Measurements from ENCODE around the gene PUSL1. TPM values are rescaled to one million over a fixed set of nuclear protein-coding genes. Genes with fewer than 3 reads are reported as not detected.

The PUSL1 gene
- total RNA-seq, 1 experiment from 2014 or later: 132 TPM

GRCh38 chr1:1281533-1282321, 26.7 kb upstream of the PUSL1 start:
- no TSS peak for BruUV-seq (replicated peaks)
- no peaks in the 10 kb centered on the region for H4K20me1 ChIP-seq (ENCODE audit: low read length)
- ATAC-seq (peak; percentile 81), DNase-seq (peak; percentile 97)
- no peaks in the 10 kb centered on the region for H3K9me3 ChIP-seq (ENCODE audit: low read length)
- no peaks in the 10 kb centered on the region for H3K9me2 ChIP-seq (replicated peaks; ENCODE audit: low read length)
- H3K36me3 ChIP-seq (ENCODE audit: low read depth, low read length): no peaks in the 10 kb centered on the region
- peak overlapping the region; percentile 82 for H3K27ac ChIP-seq (ENCODE audit: low read length)
- H3F3A ChIP-seq (ENCODE audit: low read length, unreplicated experiment): no peaks in the 10 kb centered on the region
- H3K4me2 ChIP-seq (ENCODE audit: low read length): peak overlapping the region; percentile 55
- H3K79me2 ChIP-seq (ENCODE audit: low read length): no peaks in the 10 kb centered on the region
- H2AFZ ChIP-seq (ENCODE audit: low read length): peak overlapping the region; percentile 31
- H3K27me3 ChIP-seq (ENCODE audit: low read length): no peaks in the 10 kb centered on the region
- TF ChIP-seq, protein P1, sequence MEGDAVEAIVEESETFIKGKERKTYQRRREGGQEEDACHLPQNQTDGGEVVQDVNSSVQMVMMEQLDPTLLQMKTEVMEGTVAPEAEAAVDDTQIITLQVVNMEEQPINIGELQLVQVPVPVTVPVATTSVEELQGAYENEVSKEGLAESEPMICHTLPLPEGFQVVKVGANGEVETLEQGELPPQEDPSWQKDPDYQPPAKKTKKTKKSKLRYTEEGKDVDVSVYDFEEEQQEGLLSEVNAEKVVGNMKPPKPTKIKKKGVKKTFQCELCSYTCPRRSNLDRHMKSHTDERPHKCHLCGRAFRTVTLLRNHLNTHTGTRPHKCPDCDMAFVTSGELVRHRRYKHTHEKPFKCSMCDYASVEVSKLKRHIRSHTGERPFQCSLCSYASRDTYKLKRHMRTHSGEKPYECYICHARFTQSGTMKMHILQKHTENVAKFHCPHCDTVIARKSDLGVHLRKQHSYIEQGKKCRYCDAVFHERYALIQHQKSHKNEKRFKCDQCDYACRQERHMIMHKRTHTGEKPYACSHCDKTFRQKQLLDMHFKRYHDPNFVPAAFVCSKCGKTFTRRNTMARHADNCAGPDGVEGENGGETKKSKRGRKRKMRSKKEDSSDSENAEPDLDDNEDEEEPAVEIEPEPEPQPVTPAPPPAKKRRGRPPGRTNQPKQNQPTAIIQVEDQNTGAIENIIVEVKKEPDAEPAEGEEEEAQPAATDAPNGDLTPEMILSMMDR (conservative IDR thresholded peaks at IDR 0.05; ENCODE audit: low read depth, low read length): no peak
- TF ChIP-seq EZH2phosphoT487 (IDR thresholded peaks at IDR 0.05; ENCODE audit: borderline replicate concordance, low read length): no peak
- TF ChIP-seq EZH2 (IDR thresholded peaks at IDR 0.05; ENCODE audit: low read length, unreplicated experiment): no peak
- intact Hi-C loops (cut with micrococcal nuclease): no loop called here
- peaks cover 24% of the 10 kb centered on the region for H3K4me1 ChIP-seq (ENCODE audit: insufficient read depth, low read length)
- H3K4me3 ChIP-seq (ENCODE audit: low read length): peak overlapping the region; percentile 4; the same call in 1 of the 2 replicates
- ChIA-PET POLR2A (ENCODE audit: unreplicated experiment) (interaction anchor here (0.6 to 0.7 kb wide), 2 partner anchors 124 to 268 kb away, joined by 3 read pairs; no protein-coding TSS in a partner anchor), CTCF (interaction anchor here (0.6 to 2.3 kb wide), 2 partner anchors 10 to 40 kb away, joined by 3 to 23 read pairs; no protein-coding TSS in a partner anchor)
- peak overlapping the region; percentile 63 for H3K9ac ChIP-seq (ENCODE audit: low read length)

DNA sequence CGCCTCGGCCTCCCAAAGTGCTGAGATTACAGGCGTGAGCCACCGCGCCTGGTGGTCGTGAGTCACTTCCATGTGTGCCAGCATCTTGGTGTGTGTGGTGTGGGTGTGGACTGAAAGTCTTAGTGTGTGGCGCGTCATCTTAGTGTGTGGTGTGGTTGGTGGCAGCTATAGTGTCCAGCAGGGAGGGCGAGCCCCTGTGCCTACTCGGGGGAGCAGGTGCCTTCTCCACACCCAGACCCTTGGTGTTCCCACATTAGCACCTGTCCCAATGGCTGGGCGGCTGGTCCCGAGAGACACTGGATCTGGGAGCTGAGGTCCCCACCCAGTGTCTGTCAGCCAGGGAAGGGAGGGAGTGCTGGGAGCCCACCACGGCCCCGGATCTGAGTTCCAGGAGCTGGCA, 25.4 kb upstream of the PUSL1 start:
- Histone ChIP-seq H4K20me1 (ENCODE audit: low read length) (no peaks in the 10 kb centered on the region), H3K4me1 (ENCODE audit: insufficient read depth, low read length) (peaks cover 24% of the 10 kb centered on the region), H3K79me2 (ENCODE audit: low read length) (no peaks in the 10 kb centered on the region), H3F3A (ENCODE audit: low read length, unreplicated experiment) (no peaks in the 10 kb centered on the region), H3K36me3 (ENCODE audit: low read depth, low read length) (no peaks in the 10 kb centered on the region), H3K4me3 (ENCODE audit: low read length) (no peak overlapping the region), H3K4me2 (ENCODE audit: low read length) (no peak overlapping the region), H3K27ac (ENCODE audit: low read length) (peak overlapping the region; percentile 82), H3K9ac (ENCODE audit: low read length) (peak overlapping the region; percentile 16), H2AFZ (ENCODE audit: low read length) (no peak overlapping the region), H3K9me2 (replicated peaks; ENCODE audit: low read length) (no peaks in the 10 kb centered on the region), H3K9me3 (ENCODE audit: low read length) (no peaks in the 10 kb centered on the region), H3K27me3 (ENCODE audit: low read length) (no peaks in the 10 kb centered on the region)
- ATAC-seq: peak; percentile 45
- ChIA-PET CTCF (interaction anchor here (2.3 kb wide), 1 partner anchor 9 kb away, joined by 23 read pairs; no protein-coding TSS in a partner anchor), POLR2A (ENCODE audit: unreplicated experiment) (interaction anchor here (0.6 kb wide), 1 partner anchor 27 kb away, joined by 3 read pairs; no protein-coding TSS in a partner anchor)
- intact Hi-C loops (cut with micrococcal nuclease): no loop called here
- peak; percentile 90 for DNase-seq
- BruUV-seq (replicated peaks): no TSS peak
- no peak for TF ChIP-seq EZH2 (IDR thresholded peaks at IDR 0.05; ENCODE audit: low read length, unreplicated experiment)

DNA sequence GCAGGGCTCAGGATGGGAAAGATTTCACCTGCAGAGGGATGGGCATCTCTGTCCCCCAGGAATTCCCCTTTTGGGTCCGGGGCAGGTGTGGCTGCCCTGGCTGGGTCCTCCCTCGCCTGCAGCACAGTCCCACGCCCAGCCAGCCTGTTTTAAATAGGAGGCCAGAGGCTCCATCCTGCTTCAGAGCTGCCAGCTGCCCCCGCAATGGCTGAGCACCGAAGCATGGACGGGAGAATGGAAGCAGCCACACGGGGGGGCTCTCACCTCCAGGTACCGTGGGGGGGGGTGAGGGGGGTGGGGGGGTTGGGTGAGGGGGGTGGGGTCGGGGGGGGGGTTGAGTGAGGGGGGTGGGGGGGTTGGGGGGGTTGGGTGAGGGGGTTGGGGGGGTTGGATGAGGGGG, 24.6 kb upstream of the PUSL1 start:
- no peaks in the 10 kb centered on the region for H3K9me3 ChIP-seq (ENCODE audit: low read length)
- peak overlapping the region; percentile 26 for H3K4me2 ChIP-seq (ENCODE audit: low read length)
- peaks cover 24% of the 10 kb centered on the region for H3K4me1 ChIP-seq (ENCODE audit: insufficient read depth, low read length)
- no TSS peak for BruUV-seq (replicated peaks)
- H3F3A ChIP-seq (ENCODE audit: low read length, unreplicated experiment): no peaks in the 10 kb centered on the region
- H3K27me3 ChIP-seq (ENCODE audit: low read length): no peaks in the 10 kb centered on the region
- no peak overlapping the region for H2AFZ ChIP-seq (ENCODE audit: low read length)
- peak overlapping the region; percentile 16; the same call in 1 of the 2 replicates for H3K9ac ChIP-seq (ENCODE audit: low read length)
- intact Hi-C loops (cut with micrococcal nuclease): no loop called here
- POLR2A ChIA-PET (ENCODE audit: unreplicated experiment): interaction anchor here (0.6 kb wide), 1 partner anchor 10 kb away, joined by 3 read pairs; no protein-coding TSS in a partner anchor
- H3K36me3 ChIP-seq (ENCODE audit: low read depth, low read length): no peaks in the 10 kb centered on the region
- DNase-seq: peak; percentile 58
- H3K9me2 ChIP-seq (replicated peaks; ENCODE audit: low read length): no peaks in the 10 kb centered on the region
- no peaks in the 10 kb centered on the region for H3K79me2 ChIP-seq (ENCODE audit: low read length)
- no peak overlapping the region for H3K4me3 ChIP-seq (ENCODE audit: low read length)
- TF ChIP-seq, protein P1 (conservative IDR thresholded peaks at IDR 0.05; ENCODE audit: low read depth, low read length): 0 out of 2 replicates have a peak, but pooled peaks have one; percentile 24
- TF ChIP-seq EZH2phosphoT487 (IDR thresholded peaks at IDR 0.05; ENCODE audit: borderline replicate concordance, low read length) (no peak), EZH2 (IDR thresholded peaks at IDR 0.05; ENCODE audit: low read length, unreplicated experiment) (no peak)
- CTCF ChIA-PET: interaction anchor here (0.6 to 2.3 kb wide), 2 partner anchors 8 to 161 kb away, joined by 8 to 23 read pairs; no protein-coding TSS in a partner anchor
- H4K20me1 ChIP-seq (ENCODE audit: low read length): no peaks in the 10 kb centered on the region
- peak; percentile 11; the same call in 1 of the 2 replicates for ATAC-seq
- H3K27ac ChIP-seq (ENCODE audit: low read length): peak overlapping the region; percentile 82

Measured in PC-3 (cell line).